Loucy (cell line): ENCODE results near the gene PLP1.

Experiments used
- H2AFZ ChIP-seq: fragments of 200-600 bp; sonication (generic); 2 replicates; pipeline ENCODE4 v1.6.0; 2016; ENCODE audit warnings: antibody characterized with exemption, mild to moderate bottlenecking, low read length, moderate library complexity
- H3F3A ChIP-seq: fragments of 200-600 bp; 2 replicates; pipeline ENCODE4 v1.6.0; 2016; ENCODE audit warnings: antibody characterized with exemption, low read depth, mild to moderate bottlenecking
- H3K27me3 ChIP-seq: fragments of 200-600 bp; sonication (generic); 2 replicates; pipeline ENCODE4 v1.6.1; 2014; ENCODE audit warnings: low read length, mild to moderate bottlenecking; ENCODE audit not compliant: insufficient read depth, poor library complexity, severe bottlenecking
- H3K36me3 ChIP-seq: fragments of 200-600 bp; sonication (generic); 2 replicates; pipeline ENCODE4 v1.6.1; 2016; ENCODE audit warnings: low read length; ENCODE audit not compliant: insufficient read depth
- H3K4me1 ChIP-seq: fragments of 200-600 bp; sonication (generic); 2 replicates; pipeline ENCODE4 v1.5.1; 2014; ENCODE audit warnings: low read length, mild to moderate bottlenecking; ENCODE audit not compliant: insufficient read depth, poor library complexity, severe bottlenecking
- H3K4me2 ChIP-seq: fragments of 200-600 bp; sonication (generic); 2 replicates; pipeline ENCODE4 v1.6.0; 2014; ENCODE audit warnings: antibody characterized with exemption, low read length, low read depth, mild to moderate bottlenecking; ENCODE audit not compliant: poor library complexity, severe bottlenecking
- H3K4me3 ChIP-seq: fragments of 200-600 bp; sonication (generic); 2 replicates; pipeline ENCODE4 v1.5.1; 2014; ENCODE audit warnings: low read length, mild to moderate bottlenecking, mixed read lengths; ENCODE audit not compliant: poor library complexity, severe bottlenecking
- H3K79me2 ChIP-seq: fragments of 200-600 bp; sonication (generic); 2 replicates; pipeline ENCODE4 v1.6.1; 2014; ENCODE audit warnings: low read length; ENCODE audit not compliant: insufficient read depth
- H3K9ac ChIP-seq: fragments of 200-600 bp; sonication (generic); 2 replicates; pipeline ENCODE4 v1.6.0; 2014; ENCODE audit warnings: mild to moderate bottlenecking, low read depth, low read length, moderate library complexity; ENCODE audit not compliant: poor library complexity, severe bottlenecking
- H3K9me2 ChIP-seq: fragments of 200-600 bp; sonication (generic); replicated peaks from 2 replicates; pipeline ENCODE4 v1.6.1; 2016; ENCODE audit warnings: low read depth, low read length, mixed read lengths
- H3K9me3 ChIP-seq: fragments of 200-600 bp; sonication (generic); 2 replicates; pipeline ENCODE4 v1.6.1; 2014; ENCODE audit warnings: mild to moderate bottlenecking, antibody characterized with exemption, low read length, low read depth; ENCODE audit not compliant: insufficient read depth
- H4K20me1 ChIP-seq: fragments of 200-600 bp; sonication (generic); 2 replicates; pipeline ENCODE4 v1.6.0; 2014; ENCODE audit warnings: antibody characterized with exemption, low read length, mild to moderate bottlenecking; ENCODE audit not compliant: insufficient read depth, poor library complexity, severe bottlenecking
- EZH2phosphoT487 ChIP-seq: fragments of 200-600 bp; IDR thresholded peaks from 2 replicates; pipeline ENCODE4 v1.6.1; 2018; ENCODE audit warnings: antibody characterized with exemption, mild to moderate bottlenecking, moderate library complexity, borderline replicate concordance
- TF ChIP-seq, protein P1 (sequence below): fragments of 200-600 bp; sonication (generic); conservative IDR thresholded peaks from 2 replicates; pipeline ENCODE4 v1.5.1; 2014; ENCODE audit warnings: mild to moderate bottlenecking, antibody characterized with exemption, low read length

PLP1 gene

DNA sequence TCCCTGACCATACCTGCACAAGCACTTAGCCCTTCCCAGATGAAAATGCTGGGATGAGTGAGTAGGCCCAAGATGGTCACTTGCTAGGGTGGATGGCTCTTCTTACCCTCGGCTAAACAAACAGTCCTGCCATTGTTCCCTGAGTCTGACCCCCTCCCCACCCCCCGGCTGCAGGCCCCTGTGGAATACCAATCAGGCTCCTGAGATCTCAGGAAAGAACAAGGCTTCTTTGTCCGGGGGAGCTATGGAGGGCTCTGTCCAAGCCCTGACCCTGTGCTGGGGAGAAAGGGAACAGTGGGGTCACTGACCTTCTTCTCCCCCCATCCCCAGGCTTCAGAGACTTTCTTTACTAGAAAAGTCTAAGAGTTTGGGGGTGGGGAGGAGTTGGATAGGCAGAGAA lies 6.0 kb downstream of the PLP1 start:
- H3K9ac ChIP-seq: no peak overlapping the region
- no peaks in the 10 kb centered on the region for H3F3A ChIP-seq
- no peaks in the 10 kb centered on the region for H3K9me2 ChIP-seq
- H3K36me3 ChIP-seq: no peaks in the 10 kb centered on the region
- H3K79me2 ChIP-seq: no peaks in the 10 kb centered on the region
- no peak overlapping the region for H3K4me3 ChIP-seq
- no peak for TF ChIP-seq EZH2phosphoT487
- TF ChIP-seq, protein P1, sequence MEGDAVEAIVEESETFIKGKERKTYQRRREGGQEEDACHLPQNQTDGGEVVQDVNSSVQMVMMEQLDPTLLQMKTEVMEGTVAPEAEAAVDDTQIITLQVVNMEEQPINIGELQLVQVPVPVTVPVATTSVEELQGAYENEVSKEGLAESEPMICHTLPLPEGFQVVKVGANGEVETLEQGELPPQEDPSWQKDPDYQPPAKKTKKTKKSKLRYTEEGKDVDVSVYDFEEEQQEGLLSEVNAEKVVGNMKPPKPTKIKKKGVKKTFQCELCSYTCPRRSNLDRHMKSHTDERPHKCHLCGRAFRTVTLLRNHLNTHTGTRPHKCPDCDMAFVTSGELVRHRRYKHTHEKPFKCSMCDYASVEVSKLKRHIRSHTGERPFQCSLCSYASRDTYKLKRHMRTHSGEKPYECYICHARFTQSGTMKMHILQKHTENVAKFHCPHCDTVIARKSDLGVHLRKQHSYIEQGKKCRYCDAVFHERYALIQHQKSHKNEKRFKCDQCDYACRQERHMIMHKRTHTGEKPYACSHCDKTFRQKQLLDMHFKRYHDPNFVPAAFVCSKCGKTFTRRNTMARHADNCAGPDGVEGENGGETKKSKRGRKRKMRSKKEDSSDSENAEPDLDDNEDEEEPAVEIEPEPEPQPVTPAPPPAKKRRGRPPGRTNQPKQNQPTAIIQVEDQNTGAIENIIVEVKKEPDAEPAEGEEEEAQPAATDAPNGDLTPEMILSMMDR: no peak
- H3K27me3 ChIP-seq: no peaks in the 10 kb centered on the region
- H4K20me1 ChIP-seq: no peaks in the 10 kb centered on the region
- no peaks in the 10 kb centered on the region for H3K4me1 ChIP-seq
- no peaks in the 10 kb centered on the region for H3K9me3 ChIP-seq
- H2AFZ ChIP-seq: no peak overlapping the region
- no peak overlapping the region for H3K4me2 ChIP-seq

DNA sequence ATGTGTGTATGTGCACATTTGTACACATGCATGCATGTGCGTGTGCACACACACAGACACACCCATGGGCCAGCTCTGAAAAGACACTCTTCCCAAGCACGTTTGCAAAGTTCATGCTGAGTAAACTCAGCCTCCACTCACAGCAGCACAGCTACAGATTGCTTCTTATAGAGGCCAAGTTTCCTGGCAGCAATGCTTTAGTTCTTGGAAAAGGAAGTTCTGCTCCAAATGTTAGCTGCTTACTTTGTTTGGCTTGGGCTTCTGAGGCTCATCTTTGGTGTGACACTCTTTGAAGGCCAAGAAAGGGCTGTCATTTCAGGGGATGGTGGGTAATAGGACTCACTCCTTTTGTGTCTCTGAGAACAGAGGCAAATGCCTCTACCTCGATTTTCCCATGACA lies 6.6 kb downstream of the PLP1 start:
- Histone ChIP-seq H3K4me1 (no peaks in the 10 kb centered on the region), H4K20me1 (no peaks in the 10 kb centered on the region), H3K9me3 (no peaks in the 10 kb centered on the region), H3K36me3 (no peaks in the 10 kb centered on the region), H3K9me2 (no peaks in the 10 kb centered on the region), H3K79me2 (no peaks in the 10 kb centered on the region), H3K9ac (no peak overlapping the region), H3F3A (no peaks in the 10 kb centered on the region), H3K4me2 (no peak overlapping the region), H2AFZ (no peak overlapping the region), H3K27me3 (no peaks in the 10 kb centered on the region), H3K4me3 (no peak overlapping the region)
- TF ChIP-seq, protein P1: no peak
- no peak for TF ChIP-seq EZH2phosphoT487

DNA sequence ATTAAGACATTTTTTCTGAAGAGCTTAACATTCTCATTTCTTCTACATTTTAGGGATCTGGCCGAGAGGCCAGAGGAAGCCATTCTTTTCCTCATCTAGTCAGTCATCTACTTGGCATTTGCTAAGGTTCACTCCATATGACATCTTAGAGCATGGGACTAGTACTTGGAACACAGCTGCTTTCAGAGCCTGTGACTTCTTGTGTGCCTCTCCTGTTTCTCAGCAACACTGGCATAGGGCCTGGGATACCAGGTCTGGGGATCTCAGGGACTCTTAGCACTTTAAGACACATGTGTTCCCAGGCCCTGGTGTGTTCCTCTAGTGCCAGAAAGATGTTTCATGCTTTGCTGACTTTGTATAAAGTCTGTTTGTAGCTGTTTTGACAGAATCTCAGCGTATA lies 7.3 kb downstream of the PLP1 start:
- Histone ChIP-seq H3K9me2 (no peaks in the 10 kb centered on the region), H3K9me3 (no peaks in the 10 kb centered on the region), H3K9ac (no peak overlapping the region), H3K27me3 (no peaks in the 10 kb centered on the region), H3K79me2 (no peaks in the 10 kb centered on the region), H3K4me1 (no peaks in the 10 kb centered on the region), H3F3A (no peaks in the 10 kb centered on the region), H3K4me2 (no peak overlapping the region), H3K36me3 (no peaks in the 10 kb centered on the region), H4K20me1 (no peaks in the 10 kb centered on the region), H2AFZ (no peak overlapping the region), H3K4me3 (no peak overlapping the region)
- TF ChIP-seq, protein P1: no peak
- TF ChIP-seq EZH2phosphoT487: no peak
